HepG2 (cell line): ENCODE results near the gene TTPAL. TPM values are rescaled to one million over a fixed set of nuclear protein-coding genes. Genes with fewer than 3 reads are reported as not detected.
A peak's percentile ranks its signal among the peaks of the same experiment; 100 is the strongest.

Experiments
- FOXJ3 ChIP-seq: sonication (generic); formaldehyde crosslinking; IDR thresholded peaks from 2 replicates; pipeline ENCODE4 v1.4.0; 2020; ENCODE audit warnings: missing genetic modification reagents, mild to moderate bottlenecking, borderline replicate concordance
- HIC2 ChIP-seq: sonication (generic); formaldehyde crosslinking; IDR thresholded peaks from 2 replicates; pipeline ENCODE4 v1.9.0; 2022; ENCODE audit warnings: low read depth, missing genetic modification reagents
- KLF9 ChIP-seq: IDR thresholded peaks from 2 replicates; pipeline ENCODE4 v1.6.1; 2016; ENCODE audit warnings: low read depth
- LCORL ChIP-seq, 2 experiments: fragments of 450-650 bp in 1 of 2; sonication (generic) in 1 of 2; formaldehyde crosslinking in 1 of 2; IDR thresholded peaks; 2 replicates each; pipeline versions ENCODE4 v1.5.0 to v1.6.1; 2017 to 2020; ENCODE audit warnings: antibody characterized with exemption in 1 of 2, missing genetic modification reagents in 1 of 2
- LRRFIP1 ChIP-seq: sonication (generic); formaldehyde crosslinking; conservative IDR thresholded peaks from 2 replicates; pipeline ENCODE4 v1.4.0; 2020; ENCODE audit warnings: missing genetic modification reagents
- NR2C2 ChIP-seq: sonication (generic); formaldehyde crosslinking; IDR thresholded peaks from 2 replicates; pipeline ENCODE4 v1.4.0; 2020; ENCODE audit warnings: missing genetic modification reagents, mild to moderate bottlenecking, moderate library complexity, borderline replicate concordance
- RAD51 ChIP-seq: fragments of 450-650 bp; IDR thresholded peaks from 2 replicates; pipeline ENCODE4 v1.6.1; 2016; ENCODE audit warnings: borderline replicate concordance
- RFX5 ChIP-seq: IDR thresholded peaks from 2 replicates; pipeline ENCODE4 v1.6.1; 2011; ENCODE audit warnings: low read depth, low read length, improper control_type of control experiment
- SMAD3 ChIP-seq: sonication (generic); formaldehyde crosslinking; IDR thresholded peaks from 2 replicates; pipeline ENCODE4 v1.4.0; 2020; ENCODE audit warnings: missing genetic modification reagents
- ZBTB2 ChIP-seq: sonication (generic); formaldehyde crosslinking; IDR thresholded peaks from 2 replicates; pipeline ENCODE4 v1.8.0; 2022; ENCODE audit warnings: low read depth, missing genetic modification reagents
- ZFP1 ChIP-seq: IDR thresholded peaks from 2 replicates; pipeline ENCODE4 v1.6.1; 2016
- ZFP62 ChIP-seq: sonication (generic); formaldehyde crosslinking; IDR thresholded peaks from 2 replicates; pipeline ENCODE4 v1.4.0; 2020; ENCODE audit warnings: missing genetic modification reagents
- ZNF18 ChIP-seq: sonication (generic); formaldehyde crosslinking; IDR thresholded peaks from 2 replicates; pipeline ENCODE4 v1.8.0; 2022; ENCODE audit warnings: mild to moderate bottlenecking, missing genetic modification reagents; ENCODE audit not compliant: insufficient replicate concordance
- ZNF496 ChIP-seq: sonication (generic); formaldehyde crosslinking; IDR thresholded peaks from 2 replicates; pipeline ENCODE4 v1.8.1; 2023; ENCODE audit warnings: mild to moderate bottlenecking, moderate library complexity, missing genetic modification reagents; ENCODE audit not compliant: insufficient replicate concordance
- ZNF557 ChIP-seq: sonication (generic); formaldehyde crosslinking; IDR thresholded peaks from 2 replicates; pipeline ENCODE4 v1.4.0; 2020; ENCODE audit warnings: missing genetic modification reagents
- polyA plus RNA-seq, 8 experiments: library from polyadenylated mRNA; depleted of rRNA in 3 of 8; stranded (reverse) in 7 of 8; unstranded in 1 of 8; fragments of >200 nt; fragmentation: Illumina TruSeq in 4 of 8; extraction: Trizol in 4 of 8; gene quantifications; 2 replicates each; pipeline versions ENCODE4 v1.2.1 to v1.2.3, GENCODE V29; 2011 to 2016; ENCODE audit warnings: low read depth in 4 of 8, missing spikeins in 1 of 8, mixed read lengths in 1 of 8; ENCODE audit not compliant: insufficient read depth in 1 of 8
- total RNA-seq, 5 experiments: library from RNA; depleted of rRNA; stranded (reverse); fragments of >200 nt; fragmentation: Illumina TruSeq; extraction: Trizol; gene quantifications; 2 replicates each; pipeline ENCODE4 v1.2.3, GENCODE V29; 2016; ENCODE audit warnings: low read depth in 1 of 5

Gene TTPAL
- total and polyA plus RNA-seq, 2 of the 13 experiments (the other 11 are each of a cell fraction or from before 2014, with no cell fraction given): 4.3 to 18.8 TPM

GRCh38 chr20:44475694-44476560, at the start of gene TTPAL (continued):
- peak; percentile 88 for TF ChIP-seq ZNF18 (CRISPR knock-in tag)
- no peak for TF ChIP-seq ZNF496
- TF ChIP-seq HIC2 (CRISPR knock-in tag): 0 out of 2 replicates have a peak, but pooled peaks have one; percentile 45
- 0 out of 2 replicates have a peak, but pooled peaks have one; percentile 24 for TF ChIP-seq ZNF557 (CRISPR knock-in tag)
- TF ChIP-seq FOXJ3 (CRISPR knock-in tag): no peak
- TF ChIP-seq ZFP1 (CRISPR knock-in tag): peak; percentile 63; the same call in 1 of the 2 replicates
- no peak; the same call in 1 of the 2 replicates for TF ChIP-seq RFX5
- TF ChIP-seq ZBTB2: peak; percentile 76
- TF ChIP-seq SMAD3: peak; percentile 84
- TF ChIP-seq LCORL (IDR thresholded peaks at IDR 0.05): no peak
- peak; percentile 87 for TF ChIP-seq LCORL (CRISPR knock-in tag; IDR thresholded peaks at IDR 0.05)
- no peak for TF ChIP-seq RAD51
- no peak for TF ChIP-seq ZFP62 (CRISPR knock-in tag)
- peak; percentile 88 for TF ChIP-seq NR2C2 (CRISPR knock-in tag)
- peak; percentile 76 for TF ChIP-seq LRRFIP1 (CRISPR knock-in tag)
- peak; percentile 96 for TF ChIP-seq KLF9
